Stimulated activated naive CD8-positive, alpha-beta T cell treated with anti-CD3 and anti-CD28 coated beads, Interleukin-15, Interleukin-2, amounts not matched to agents 100 U/mL and 50 U/mL, for 24 hours (primary cell): ENCODE data around the gene FHIT.
"Not testable (repeated sequence)": the region's sequence is repeated elsewhere in the genome, so short reads cannot be mapped to it uniquely, and the experiment has no call there.

Source experiments
- ATAC-seq: fragments of 150-1000 bp; cut with Tn5 transposase; one replicate; pipeline ENCODE4 v1.10.0; 2021
- DNase-seq: peaks from one replicate; pipeline ENCODE4 v3.0.0; 2021

FHIT gene

GRCh38 chr3:61057464-61057863 lies 193.8 kb downstream of the FHIT start:
- no peak for ATAC-seq
- no peak for DNase-seq

GRCh38 chr3:61055447-61055846 lies 195.8 kb downstream of the FHIT start:
- ATAC-seq (no peak), DNase-seq (no peak)

GRCh38 chr3:61053781-61054496 lies 197.3 kb downstream of the FHIT start:
- no peak for ATAC-seq

GRCh38 chr3:61052851-61053250 lies 198.4 kb downstream of the FHIT start:
- ATAC-seq (no peak), DNase-seq (no peak)

More at GRCh38 chr3:61053781-61054496, 197.3 kb downstream of the FHIT start:
- DNase-seq, result no peak

GRCh38 chr3:61051666-61052065 lies 199.6 kb downstream of the FHIT start:
- ATAC-seq, result no peak

GRCh38 chr3:61045169-61045568 lies 206.1 kb downstream of the FHIT start:
- not testable (repeated sequence) for DNase-seq, ATAC-seq

More at GRCh38 chr3:61051666-61052065, 199.6 kb downstream of the FHIT start:
- no peak for DNase-seq

- no peak for ATAC-seq
These were observed 208.1 kb downstream of the FHIT start for GRCh38 chr3:61043156-61043555.

GRCh38 chr3:61040618-61041017 lies 210.6 kb downstream of the FHIT start:
- DNase-seq (no peak), ATAC-seq (no peak)

More at GRCh38 chr3:61043156-61043555, 208.1 kb downstream of the FHIT start:
- DNase-seq, result no peak

- no peak for DNase-seq
- no peak for ATAC-seq
These were observed 215.7 kb downstream of the FHIT start for GRCh38 chr3:61035573-61035972.

GRCh38 chr3:61032991-61033390 lies 218.3 kb downstream of the FHIT start:
- no peak for ATAC-seq
- no peak for DNase-seq

GRCh38 chr3:61031503-61031902 lies 219.7 kb downstream of the FHIT start:
- ATAC-seq (no peak), DNase-seq (no peak)

GRCh38 chr3:61030469-61031035 lies 220.7 kb downstream of the FHIT start:
- ATAC-seq, result no peak
- no peak for DNase-seq

GRCh38 chr3:61029194-61029593 lies 222.1 kb downstream of the FHIT start:
- no peak for ATAC-seq
- DNase-seq, result no peak

- DNase-seq (no peak), ATAC-seq (no peak)
These were observed 232.4 kb downstream of the FHIT start for GRCh38 chr3:61018807-61019206.

- not testable (repeated sequence) for ATAC-seq
These were observed 234.2 kb downstream of the FHIT start for GRCh38 chr3:61017028-61017427.

GRCh38 chr3:61015859-61016258 lies 235.4 kb downstream of the FHIT start:
- ATAC-seq (no peak), DNase-seq (no peak)

More at GRCh38 chr3:61017028-61017427, 234.2 kb downstream of the FHIT start:
- DNase-seq, result not testable (repeated sequence)

GRCh38 chr3:61015408-61015807 lies 235.8 kb downstream of the FHIT start:
- no peak for DNase-seq
- ATAC-seq, result no peak

- no peak for ATAC-seq
- no peak for DNase-seq
These were observed 242.3 kb downstream of the FHIT start for GRCh38 chr3:61008998-61009380.

GRCh38 chr3:61008153-61008997 lies 242.9 kb downstream of the FHIT start:
- no peak for DNase-seq

GRCh38 chr3:61005591-61005990 lies 245.7 kb downstream of the FHIT start:
- ATAC-seq (no peak), DNase-seq (no peak)

More at GRCh38 chr3:61008153-61008997, 242.9 kb downstream of the FHIT start:
- ATAC-seq, result no peak

- no peak for ATAC-seq
- DNase-seq, result no peak
These were observed 252.4 kb downstream of the FHIT start for GRCh38 chr3:60998858-60999257.

- DNase-seq (no peak), ATAC-seq (no peak)
These were observed 258.9 kb downstream of the FHIT start for GRCh38 chr3:60992395-60992794.

- ATAC-seq (no peak), DNase-seq (no peak)
These were observed 260.9 kb downstream of the FHIT start for GRCh38 chr3:60990442-60990730.
